ENCODE data around the gene SNX2.

DNA sequence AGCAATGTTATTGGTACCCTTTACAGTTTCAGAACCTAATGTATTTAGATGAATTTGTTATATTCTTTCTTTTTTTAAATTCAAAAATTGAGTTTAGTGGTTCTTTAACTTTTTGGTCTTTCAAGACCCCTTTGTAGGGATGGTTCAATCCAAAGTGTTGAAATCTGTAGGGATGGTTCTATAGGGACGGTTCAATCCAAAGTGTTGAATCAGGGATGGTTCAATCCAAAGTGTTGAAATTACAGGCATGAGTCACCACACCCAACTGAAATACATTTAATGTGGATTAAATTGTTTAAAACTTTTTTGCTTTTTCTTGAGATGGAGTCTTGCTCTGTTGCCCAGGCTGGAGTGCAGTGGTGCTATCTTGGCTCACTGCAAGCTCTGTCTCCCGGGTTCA is 30.6 kb downstream of the SNX2 start:
- TF ChIP-seq, protein P1, sequence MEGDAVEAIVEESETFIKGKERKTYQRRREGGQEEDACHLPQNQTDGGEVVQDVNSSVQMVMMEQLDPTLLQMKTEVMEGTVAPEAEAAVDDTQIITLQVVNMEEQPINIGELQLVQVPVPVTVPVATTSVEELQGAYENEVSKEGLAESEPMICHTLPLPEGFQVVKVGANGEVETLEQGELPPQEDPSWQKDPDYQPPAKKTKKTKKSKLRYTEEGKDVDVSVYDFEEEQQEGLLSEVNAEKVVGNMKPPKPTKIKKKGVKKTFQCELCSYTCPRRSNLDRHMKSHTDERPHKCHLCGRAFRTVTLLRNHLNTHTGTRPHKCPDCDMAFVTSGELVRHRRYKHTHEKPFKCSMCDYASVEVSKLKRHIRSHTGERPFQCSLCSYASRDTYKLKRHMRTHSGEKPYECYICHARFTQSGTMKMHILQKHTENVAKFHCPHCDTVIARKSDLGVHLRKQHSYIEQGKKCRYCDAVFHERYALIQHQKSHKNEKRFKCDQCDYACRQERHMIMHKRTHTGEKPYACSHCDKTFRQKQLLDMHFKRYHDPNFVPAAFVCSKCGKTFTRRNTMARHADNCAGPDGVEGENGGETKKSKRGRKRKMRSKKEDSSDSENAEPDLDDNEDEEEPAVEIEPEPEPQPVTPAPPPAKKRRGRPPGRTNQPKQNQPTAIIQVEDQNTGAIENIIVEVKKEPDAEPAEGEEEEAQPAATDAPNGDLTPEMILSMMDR (IDR thresholded peaks at IDR 0.05): no peak
- TF ChIP-seq POLR2A (IDR thresholded peaks at IDR 0.05) (no peak), EP300 (IDR thresholded peaks at IDR 0.05) (no peak)
